Keratinocyte (primary cell): Measurements from ENCODE around the gene AATF. TPM values are rescaled to one million over a fixed set of nuclear protein-coding genes. Genes with fewer than 3 reads are reported as not detected.

Experiments
- DNase-seq: peaks from one replicate; pipeline ENCODE4 v3.0.0-alpha.2; 2011; ENCODE audit warnings: low read depth, missing footprints, low spot score
- FAIRE-seq: peaks from 2 replicates; lab custom pipeline; 2011; peaks lifted over from hg19 to GRCh38; lab: Jason Lieb, UNC
- H2AFZ ChIP-seq: 2 replicates; pipeline ENCODE4 v1.6.0; 2012; ENCODE audit warnings: low read length, control low read depth, inconsistent platforms; ENCODE audit not compliant: control insufficient read depth
- H3K27ac ChIP-seq: 2 replicates; pipeline ENCODE4 v1.5.1; 2011; ENCODE audit warnings: low read length; ENCODE audit not compliant: control insufficient read depth, insufficient read depth
- H3K27me3 ChIP-seq: 3 replicates; pipeline ENCODE4 v1.6.0; 2011; ENCODE audit warnings: low read length; ENCODE audit not compliant: control insufficient read depth, insufficient read depth; ENCODE audit errors: extremely low read depth
- H3K36me3 ChIP-seq, 2 experiments: 2 replicates in 1 of 2; 3 replicates in 1 of 2; pipeline ENCODE4 v1.5.1; 2011; ENCODE audit warnings: low read length in 2 of 2, mild to moderate bottlenecking in 1 of 2; ENCODE audit not compliant: control insufficient read depth in 2 of 2, insufficient read depth in 2 of 2; ENCODE audit errors: extremely low read depth in 1 of 2
- H3K4me1 ChIP-seq: 3 replicates; pipeline ENCODE4 v1.5.1; 2011; ENCODE audit warnings: low read length; ENCODE audit not compliant: control insufficient read depth, insufficient read depth; ENCODE audit errors: extremely low read depth
- H3K4me2 ChIP-seq: 3 replicates; pipeline ENCODE4 v1.6.0; 2011; ENCODE audit warnings: low read depth, low read length; ENCODE audit not compliant: control insufficient read depth, insufficient read depth; ENCODE audit errors: extremely low read depth
- H3K4me3 ChIP-seq, 3 experiments: fragments of 200-600 bp in 1 of 3; sonication (generic) in 1 of 3; 2 replicates in 2 of 3; 3 replicates in 1 of 3; pipeline ENCODE4 v1.5.1; 2011 to 2016; ENCODE audit warnings: low read length in 3 of 3, mild to moderate bottlenecking in 3 of 3, control low read depth in 2 of 3, inconsistent platforms in 1 of 3, low read depth in 1 of 3, mixed read lengths in 1 of 3, mixed run types in 1 of 3, moderate library complexity in 1 of 3; ENCODE audit not compliant: control insufficient read depth in 2 of 3, insufficient read depth in 2 of 3; ENCODE audit errors: extremely low read depth in 1 of 3
- H3K79me2 ChIP-seq: 2 replicates; pipeline ENCODE4 v1.6.0; 2012; ENCODE audit warnings: low read length; ENCODE audit not compliant: control insufficient read depth, insufficient read depth
- H3K9ac ChIP-seq: 3 replicates; pipeline ENCODE4 v1.6.0; 2011; ENCODE audit warnings: low read length; ENCODE audit not compliant: control insufficient read depth, insufficient read depth; ENCODE audit errors: extremely low read depth
- H3K9me1 ChIP-seq: 3 replicates; pipeline ENCODE4 v1.6.0; 2011; ENCODE audit warnings: low read length; ENCODE audit not compliant: control insufficient read depth, insufficient read depth; ENCODE audit errors: extremely low read depth
- H3K9me3 ChIP-seq: 2 replicates; pipeline ENCODE4 v1.5.1; 2012; ENCODE audit warnings: low read depth, low read length; ENCODE audit not compliant: control insufficient read depth
- H4K20me1 ChIP-seq: 3 replicates; pipeline ENCODE4 v1.6.0; 2011; ENCODE audit warnings: low read length; ENCODE audit not compliant: control insufficient read depth, insufficient read depth; ENCODE audit errors: extremely low read depth
- EZH2 ChIP-seq: IDR thresholded peaks from one replicate; pipeline ENCODE4 v1.6.1; 2012; ENCODE audit warnings: inconsistent platforms, mild to moderate bottlenecking, low read length, moderate library complexity
- dilution Hi-C: fragments of 300-500 bp; cut with MboI; formaldehyde crosslinking; loops from one replicate; pipeline ENCODE4 v1.7.0; 2020; ENCODE audit warnings: low sequenced_read_pairs; ENCODE audit not compliant: extremely low pct_ligation_motif_present
- polyA plus RNA-seq, 5 experiments: library from polyadenylated mRNA; depleted of rRNA in 3 of 5; stranded (reverse) in 3 of 5; stranded (forward) in 1 of 5; unstranded in 1 of 5; fragments of >200 nt; gene quantifications; 1 replicate in 1 of 5; 2 replicates in 3 of 5; 3 replicates in 1 of 5; pipeline versions ENCODE4 v1.2.1 to v1.2.3, GENCODE V29; 2011 to 2012; ENCODE audit warnings: missing spikeins in 2 of 5, low read depth in 1 of 5, low replicate concordance in 1 of 5
- TF ChIP-seq, protein P1 (sequence below), 3 experiments: IDR thresholded peaks in 1 of 3; conservative IDR thresholded peaks in 1 of 3; optimal IDR thresholded peaks in 1 of 3; 2 replicates in 2 of 3; 3 replicates in 1 of 3; pipeline versions ENCODE3 to v1.5.1; 2011; ENCODE audit warnings: low read length in 3 of 3, mild to moderate bottlenecking in 3 of 3, moderate library complexity in 2 of 3, control low read depth in 1 of 3, inconsistent platforms in 1 of 3; ENCODE audit not compliant: insufficient read depth in 2 of 3; ENCODE audit errors: extremely low read depth in 1 of 3

AATF gene
- polyA plus RNA-seq, 1 donor (not counting 4 experiments of a cell fraction or from before 2014, with no cell fraction given), result 30.4 TPM

DNA sequence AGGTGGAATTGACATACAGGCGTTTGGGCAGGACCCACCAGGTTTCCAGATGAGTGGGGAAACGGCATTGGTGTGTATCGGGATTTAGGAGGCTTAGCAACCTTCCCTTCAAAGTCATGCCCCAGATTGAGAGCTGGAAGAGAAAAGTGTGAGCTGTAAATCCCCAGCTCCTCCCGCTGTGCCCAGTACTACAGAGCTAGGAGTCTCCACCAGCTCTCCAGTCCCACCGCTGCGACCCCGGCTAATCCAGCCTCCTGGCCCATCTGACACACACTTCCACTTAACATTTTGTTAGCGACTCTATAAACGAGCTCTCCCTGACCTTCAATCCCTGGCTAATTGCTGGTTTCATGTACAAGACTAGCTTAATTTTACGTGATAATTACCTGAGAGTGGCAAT is 41.3 kb upstream of the AATF start:
- no peaks in the 10 kb centered on the region for H3K27me3 ChIP-seq
- H2AFZ ChIP-seq, result no peak overlapping the region
- H3K27ac ChIP-seq, result no peak overlapping the region
- H3K79me2 ChIP-seq, result no peaks in the 10 kb centered on the region
- H3K4me2 ChIP-seq, result no peak overlapping the region
- H4K20me1 ChIP-seq, result no peaks in the 10 kb centered on the region
- no peaks in the 10 kb centered on the region for H3K36me3 ChIP-seq
- no peaks in the 10 kb centered on the region for H3K4me1 ChIP-seq
- no peak for DNase-seq
- TF ChIP-seq, protein P1, sequence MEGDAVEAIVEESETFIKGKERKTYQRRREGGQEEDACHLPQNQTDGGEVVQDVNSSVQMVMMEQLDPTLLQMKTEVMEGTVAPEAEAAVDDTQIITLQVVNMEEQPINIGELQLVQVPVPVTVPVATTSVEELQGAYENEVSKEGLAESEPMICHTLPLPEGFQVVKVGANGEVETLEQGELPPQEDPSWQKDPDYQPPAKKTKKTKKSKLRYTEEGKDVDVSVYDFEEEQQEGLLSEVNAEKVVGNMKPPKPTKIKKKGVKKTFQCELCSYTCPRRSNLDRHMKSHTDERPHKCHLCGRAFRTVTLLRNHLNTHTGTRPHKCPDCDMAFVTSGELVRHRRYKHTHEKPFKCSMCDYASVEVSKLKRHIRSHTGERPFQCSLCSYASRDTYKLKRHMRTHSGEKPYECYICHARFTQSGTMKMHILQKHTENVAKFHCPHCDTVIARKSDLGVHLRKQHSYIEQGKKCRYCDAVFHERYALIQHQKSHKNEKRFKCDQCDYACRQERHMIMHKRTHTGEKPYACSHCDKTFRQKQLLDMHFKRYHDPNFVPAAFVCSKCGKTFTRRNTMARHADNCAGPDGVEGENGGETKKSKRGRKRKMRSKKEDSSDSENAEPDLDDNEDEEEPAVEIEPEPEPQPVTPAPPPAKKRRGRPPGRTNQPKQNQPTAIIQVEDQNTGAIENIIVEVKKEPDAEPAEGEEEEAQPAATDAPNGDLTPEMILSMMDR (optimal IDR thresholded peaks at IDR 0.05 in 1 of 3, IDR thresholded peaks at IDR 0.05 in 1 of 3, conservative IDR thresholded peaks at IDR 0.05 in 1 of 3; ENCODE audit: extremely low read depth in 1 of 3, insufficient read depth in 2 of 3, low read length in 3 of 3), result no peak
- no peak for TF ChIP-seq EZH2
- no peaks in the 10 kb centered on the region for H3K9me3 ChIP-seq
- no peak overlapping the region for H3K9ac ChIP-seq
- no peaks in the 10 kb centered on the region for H3K9me1 ChIP-seq
- dilution Hi-C loops, result no loop called here
- FAIRE-seq, result no peak
- H3K4me3 ChIP-seq, result no peak overlapping the region

DNA sequence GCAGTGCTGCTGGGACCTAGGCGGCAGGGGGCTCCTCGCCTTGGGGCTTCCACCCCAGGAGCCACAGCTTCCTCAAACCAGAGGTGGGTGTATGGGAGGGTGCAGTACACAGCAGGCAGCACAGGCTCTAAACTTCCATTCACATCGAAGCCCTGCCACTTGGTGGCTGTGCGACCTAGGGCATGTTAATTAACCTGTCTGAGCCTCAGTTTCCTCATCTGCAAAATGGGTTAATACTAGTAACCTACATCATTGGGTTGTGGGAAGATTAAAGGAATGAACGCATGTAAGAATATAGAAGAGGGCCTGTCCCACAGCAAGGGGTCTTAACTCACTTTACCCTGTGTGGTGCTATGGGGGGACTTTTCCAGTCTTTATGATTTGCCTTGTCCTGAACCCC is 38.2 kb upstream of the AATF start:
- no peaks in the 10 kb centered on the region for H3K4me1 ChIP-seq
- H3K9me3 ChIP-seq, result no peaks in the 10 kb centered on the region
- H2AFZ ChIP-seq, result no peak overlapping the region
- no peaks in the 10 kb centered on the region for H3K9me1 ChIP-seq
- H3K4me3 ChIP-seq, result no peak overlapping the region
- DNase-seq, result no peak
- no peak for FAIRE-seq
- no peaks in the 10 kb centered on the region for H3K36me3 ChIP-seq
- H4K20me1 ChIP-seq, result no peaks in the 10 kb centered on the region
- no peak overlapping the region for H3K4me2 ChIP-seq
- no peak overlapping the region for H3K27ac ChIP-seq
- TF ChIP-seq, protein P1 (optimal IDR thresholded peaks at IDR 0.05 in 1 of 3, IDR thresholded peaks at IDR 0.05 in 1 of 3, conservative IDR thresholded peaks at IDR 0.05 in 1 of 3; ENCODE audit: extremely low read depth in 1 of 3, insufficient read depth in 2 of 3, low read length in 3 of 3), result no peak
- no peak for TF ChIP-seq EZH2
- no peaks in the 10 kb centered on the region for H3K79me2 ChIP-seq
- dilution Hi-C loops, result no loop called here
- H3K9ac ChIP-seq, result no peak overlapping the region
- no peaks in the 10 kb centered on the region for H3K27me3 ChIP-seq
